ENCODE results near the gene KIAA1958. TPM values are rescaled to one million over a fixed set of nuclear protein-coding genes. Genes with fewer than 3 reads are reported as not detected.
"Not testable (repeated sequence)": the region's sequence is repeated elsewhere in the genome, so short reads cannot be mapped to it uniquely, and the experiment has no call there.

KIAA1958 gene
- total RNA-seq, 1 donor from 2014 or later = 2.0 TPM

GRCh38 chr9:112669326-112669725 is 182.7 kb downstream of the KIAA1958 start:
- DNase-seq = no peak

- peak; percentile 66 for DNase-seq
Measured at GRCh38 chr9:112670991-112671625, 184.5 kb downstream of the KIAA1958 start.

- DNase-seq = not testable (repeated sequence)
Measured at GRCh38 chr9:112673221-112673620, 186.6 kb downstream of the KIAA1958 start.

- DNase-seq = no peak
Measured at GRCh38 chr9:112677040-112677439, 190.4 kb downstream of the KIAA1958 start.

GRCh38 chr9:112680731-112681402 is 194.2 kb downstream of the KIAA1958 start:
- DNase-seq = no peak

DNA sequence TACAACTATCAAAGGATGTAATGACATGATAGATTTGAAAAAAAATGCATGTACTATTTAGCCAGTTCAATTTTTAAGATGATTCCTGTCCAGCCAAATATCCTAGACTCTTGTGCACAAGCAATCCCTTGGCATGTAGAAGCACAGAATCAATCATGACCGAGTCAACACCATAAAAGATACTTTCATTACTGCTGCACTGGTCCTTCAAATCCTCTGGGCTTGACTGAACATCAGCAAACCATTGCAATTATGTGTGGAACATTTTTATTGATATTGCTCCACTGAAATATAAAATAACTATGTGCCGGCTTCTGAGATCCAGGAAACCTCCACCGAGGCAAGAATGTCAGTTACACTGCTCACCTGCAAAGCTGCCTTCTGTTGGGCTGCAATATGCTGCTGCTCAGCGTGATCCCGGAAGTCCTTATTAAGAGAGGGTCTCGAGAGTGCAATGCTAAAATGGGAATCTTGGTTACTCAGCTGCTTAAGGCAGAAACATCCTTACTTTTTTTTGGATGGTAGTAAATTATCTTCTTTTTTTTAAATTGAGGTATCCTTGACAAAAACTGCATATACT is 202.6 kb downstream of the KIAA1958 start:
- no peak for DNase-seq

DNA sequence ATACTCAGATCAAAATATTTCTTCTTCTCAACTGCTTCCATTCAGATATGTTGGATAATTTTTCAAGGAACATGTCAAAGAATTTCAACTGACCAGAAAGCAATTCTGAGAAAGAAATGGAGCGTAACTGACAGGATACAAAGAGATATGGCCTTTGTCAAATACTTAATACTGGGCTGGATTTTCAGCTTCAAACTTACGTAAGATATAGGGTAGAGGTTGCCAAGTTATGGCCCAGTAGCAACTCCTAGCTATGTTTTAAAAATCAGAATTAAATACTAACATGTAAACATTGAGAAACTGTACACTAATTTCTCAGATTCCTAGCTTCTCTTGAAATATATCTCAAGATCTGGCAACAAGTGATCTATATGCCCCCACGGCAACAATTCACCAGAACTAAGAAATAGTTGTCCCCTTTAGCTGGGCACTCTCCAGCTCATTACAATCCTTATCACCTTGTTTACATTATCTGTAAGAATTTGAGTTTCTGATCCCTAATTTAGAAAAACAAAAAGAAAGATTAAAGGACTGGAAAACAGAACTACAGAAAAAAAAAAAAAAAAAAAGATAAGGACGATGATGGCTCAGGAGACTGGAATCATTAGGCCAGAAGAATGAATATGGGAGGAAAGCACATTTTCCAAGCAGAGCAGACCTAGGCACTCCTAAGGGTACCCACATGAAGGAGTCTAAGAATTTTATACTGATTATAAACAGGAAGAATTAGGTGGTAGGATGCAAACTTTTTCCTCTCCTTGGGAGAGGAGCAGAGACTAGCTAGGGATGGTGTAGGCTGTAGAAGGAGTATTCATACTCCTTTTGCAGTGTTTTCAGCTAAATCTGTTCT is 208.3 kb downstream of the KIAA1958 start:
- DNase-seq = no peak

DNA sequence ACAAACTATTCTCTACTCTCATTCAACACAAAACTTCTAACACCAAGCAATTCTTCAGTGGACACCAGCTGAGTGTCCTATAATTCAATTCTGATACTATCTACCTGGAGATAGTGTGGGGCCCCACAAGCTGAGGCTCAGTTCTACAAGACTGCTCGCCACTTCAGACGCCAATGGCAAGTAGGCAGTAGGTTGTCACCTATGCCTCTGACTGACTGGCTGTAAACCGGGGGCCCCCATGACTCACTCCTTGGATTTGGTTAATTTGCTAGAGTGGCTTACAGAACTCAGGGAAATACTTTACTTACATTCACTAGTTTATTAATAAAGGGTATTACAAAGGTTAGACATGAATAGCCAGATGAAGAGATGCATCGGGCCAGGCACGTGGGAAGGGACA is 209.8 kb downstream of the KIAA1958 start:
- DNase-seq = no peak

DNA sequence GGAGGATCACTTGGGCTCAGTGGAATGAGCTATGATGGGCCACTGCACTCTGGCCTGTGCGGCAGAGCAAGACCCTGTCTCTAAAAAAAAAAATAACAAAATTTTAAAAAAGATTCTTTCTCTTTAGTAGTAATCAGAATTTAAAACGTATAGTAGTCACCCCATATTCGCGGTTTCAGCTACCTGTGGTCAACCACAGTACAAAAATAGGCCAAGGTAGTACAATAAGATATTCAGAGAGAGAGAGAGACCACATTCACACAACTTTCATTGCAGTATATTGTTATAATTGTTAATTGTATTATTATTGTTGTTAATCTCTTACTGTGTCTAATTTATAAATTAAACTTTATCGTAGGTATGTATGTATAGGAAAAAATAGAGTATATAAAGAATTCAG is 212.6 kb downstream of the KIAA1958 start:
- no peak for DNase-seq

GRCh38 chr9:112700085-112700484 is 213.5 kb downstream of the KIAA1958 start:
- no peak for DNase-seq

GRCh38 chr9:112703304-112703703 is 216.7 kb downstream of the KIAA1958 start:
- DNase-seq = no peak

DNA sequence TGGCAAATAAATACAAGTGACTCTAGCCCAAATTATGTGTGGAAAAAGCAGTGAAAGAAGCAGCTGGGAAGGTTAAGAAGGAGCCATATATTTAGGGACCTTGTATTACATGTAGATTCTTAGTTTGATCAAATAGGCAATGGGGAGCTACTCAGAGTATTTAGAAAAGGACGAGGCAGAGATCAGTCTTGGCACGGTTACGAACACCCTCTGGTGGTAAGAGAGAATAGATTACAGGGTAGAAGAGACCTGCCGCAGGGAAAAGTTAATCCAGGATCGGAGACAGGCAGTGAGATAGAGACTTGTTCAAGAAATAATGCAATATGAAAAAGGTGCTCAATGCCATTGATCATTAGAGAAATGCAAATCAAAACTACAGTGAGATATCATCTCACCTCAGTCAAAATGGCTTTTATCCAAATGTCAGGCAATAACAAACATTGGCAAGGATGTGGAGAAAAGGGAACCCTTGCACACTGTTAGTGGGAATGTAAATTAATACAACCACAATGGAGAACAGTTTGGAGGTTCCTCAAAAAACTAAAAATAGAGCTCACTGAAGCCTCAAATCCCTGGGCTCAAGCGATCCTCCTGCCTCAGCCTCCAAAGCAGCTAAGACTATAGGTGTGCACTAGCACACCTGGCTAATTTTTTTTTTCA is 219.3 kb downstream of the KIAA1958 start:
- DNase-seq = peak; percentile 56

GRCh38 chr9:112711050-112711689 is 224.5 kb downstream of the KIAA1958 start:
- DNase-seq = peak; percentile 72

DNA sequence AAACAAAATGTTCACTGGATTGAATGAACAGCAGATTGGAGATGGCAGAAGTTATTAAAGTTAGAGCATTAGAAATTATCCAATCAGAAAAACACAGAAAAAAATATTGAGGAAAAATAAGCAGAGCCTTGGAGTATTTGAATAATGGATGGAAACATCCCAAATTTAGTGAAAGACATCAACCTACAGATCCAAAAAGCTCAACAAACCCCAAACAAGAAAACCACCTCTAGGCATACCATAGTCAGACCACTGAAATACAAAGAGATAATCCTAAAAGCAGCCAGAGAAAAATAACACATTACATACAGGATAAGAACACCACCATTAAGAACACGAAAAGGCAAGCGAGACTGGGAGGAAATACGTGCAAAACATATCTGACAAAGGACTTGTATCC is 226.1 kb downstream of the KIAA1958 start:
- no peak for DNase-seq

DNA sequence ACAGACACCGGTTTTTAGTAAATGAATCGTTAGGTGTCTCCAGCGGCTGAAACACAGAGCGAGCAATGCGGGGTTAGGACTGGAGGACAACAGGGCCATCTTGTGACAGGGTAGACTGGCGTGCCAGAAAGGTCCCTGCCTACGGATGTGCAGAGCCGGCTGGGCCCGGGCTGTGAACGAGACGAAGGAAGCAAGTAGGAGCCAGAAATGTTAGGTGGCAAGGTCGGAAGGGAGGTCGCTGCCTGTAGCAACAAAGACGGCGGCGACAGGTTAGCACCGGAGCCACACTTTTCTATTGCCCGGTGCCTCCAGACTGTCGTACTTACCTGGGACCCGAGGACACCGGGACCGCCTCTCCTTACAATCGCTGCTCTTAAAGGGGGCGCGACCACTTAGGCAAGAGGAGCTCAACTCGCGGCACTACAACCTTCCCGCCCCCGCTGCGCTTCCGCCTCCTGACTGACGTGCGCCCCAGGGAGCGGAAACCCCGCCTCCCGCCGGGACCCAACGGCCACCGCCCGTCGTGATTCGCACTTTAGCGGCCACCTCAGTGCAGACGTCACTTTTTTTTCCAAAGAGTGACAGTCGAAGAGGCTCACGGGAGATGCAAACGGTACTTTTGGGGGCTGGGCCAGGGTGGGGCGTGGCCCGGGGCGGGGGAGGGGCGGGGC is 231.2 kb downstream of the KIAA1958 start, which contains the start of gene INIP:
INIP (minus strand) TSS at position 457 of the 671 bp plus-strand sequence. CDS start 1,632 bp downstream, outside the sequence.
- DNase-seq = peak; percentile 97

Other genes with a start within 250 kb of the KIAA1958 start
- gene PTBP3, start 153.2 kb upstream of the KIAA1958 start, total RNA-seq = 40.2 and 70.1 TPM in 2 replicates
- 23.5 and 31.8 TPM in 2 replicates for gene HSDL2, start 106.7 kb upstream of the KIAA1958 start, total RNA-seq
- gene INIP, start 231.3 kb downstream of the KIAA1958 start, total RNA-seq = 25.5 and 26.5 TPM in 2 replicates

Data from dermis blood vessel endothelial cell (primary cell).